ENCODE results near the gene UAP1L1. TPM values are rescaled to one million over a fixed set of nuclear protein-coding genes. Genes with fewer than 3 reads are reported as not detected.
A peak's percentile ranks its signal among the peaks of the same experiment; 100 is the strongest.

The UAP1L1 gene
- total and polyA plus RNA-seq, 2 of the 4 experiments (the other 2 are of a cell fraction) = 2.3 to 9.8 TPM

- H3K14ac ChIP-seq (replicated peaks; ENCODE audit: low read depth, low read length) = no peak overlapping the region
- H3K18ac ChIP-seq (ENCODE audit: low read depth, low read length) = no peak overlapping the region
- H3K4me3 ChIP-seq (ENCODE audit: insufficient read depth, low read depth, low read length) = no peak overlapping the region
- no peak overlapping the region for H3K23ac ChIP-seq (ENCODE audit: low read depth, low read length)
- H2AK9ac ChIP-seq (replicated peaks; ENCODE audit: low read depth, low read length, poor library complexity) = peak overlapping the region; percentile 72
- no peak overlapping the region for H3K27ac ChIP-seq (ENCODE audit: insufficient read depth, low read length)
- TF ChIP-seq RAD21 (IDR thresholded peaks at IDR 0.05; ENCODE audit: low read length) (no peak), FOS (IDR thresholded peaks at IDR 0.05; ENCODE audit: low read depth, low read length) (no peak)
- H3K79me1 ChIP-seq (ENCODE audit: low read depth in 1 of 2, low read length in 2 of 2) = 0 out of 4 replicates have a peak, but pooled peaks cover 0 to 3% of the 10 kb centered on the region in 2 experiments
- H2BK5ac ChIP-seq (ENCODE audit: low read depth, low read length, poor library complexity, severe bottlenecking) = no peak overlapping the region
- H3K9ac ChIP-seq (ENCODE audit: low read depth, low read length) = no peak overlapping the region
- no peak overlapping the region for H4K5ac ChIP-seq (ENCODE audit: low read depth, low read length)
- no peak overlapping the region for H2BK15ac ChIP-seq (ENCODE audit: low read depth, low read length)
- no peak overlapping the region for H3K56ac ChIP-seq (ENCODE audit: extremely low read depth, insufficient read depth, low read length)
- POLR2A ChIA-PET (ENCODE audit: unreplicated experiment) = no interaction called here
- no peak overlapping the region for H2AK5ac ChIP-seq (ENCODE audit: low read depth, low read length)
- H3K36me3 ChIP-seq (ENCODE audit: control insufficient read depth, insufficient read depth, low read length) = peaks cover 48% of the 10 kb centered on the region
- H3K9me3 ChIP-seq (ENCODE audit: control insufficient read depth, insufficient read depth, low read length) = no peaks in the 10 kb centered on the region
- CTCF ChIA-PET = no interaction called here
- no peak overlapping the region for H3K4ac ChIP-seq (ENCODE audit: low read depth, low read length)
- no peak overlapping the region for H4K91ac ChIP-seq (ENCODE audit: insufficient read depth, low read depth, low read length)
- H3K4me1 ChIP-seq (ENCODE audit: control insufficient read depth, insufficient read depth, low read length) = peaks cover 6% of the 10 kb centered on the region
- DNase-seq (no peak), ATAC-seq (ENCODE audit: low read depth) (no peak)
- H3K27me3 ChIP-seq (ENCODE audit: control insufficient read depth, insufficient read depth, low read length) = no peaks in the 10 kb centered on the region
- 91% methylated on average over 10 of the region's 35 CpGs; no CpG with 5 or more reads in 1 of the 2 experiments for WGBS, 2 experiments (ENCODE audit: extremely low coverage in 2 of 2, insufficient read length in 1 of 2)
- H2AFZ ChIP-seq (replicated peaks; ENCODE audit: low read length, poor library complexity) = no peak overlapping the region
- intact Hi-C loops (cut with micrococcal nuclease) = no loop called here
- H3K4me2 ChIP-seq (ENCODE audit: low read depth, low read length) = no peak overlapping the region
- dilution Hi-C loops (cut with HindIII; ENCODE audit: low sequenced_read_pairs, unreplicated experiment) = no loop called here
- H2BK120ac ChIP-seq (ENCODE audit: low read depth, low read length) = no peak overlapping the region
- H4K20me1 ChIP-seq (ENCODE audit: insufficient read depth, low read length) = no peaks in the 10 kb centered on the region
- BruUV-seq (replicated peaks) = no TSS peak
- no peaks in the 10 kb centered on the region for H3K9me1 ChIP-seq (ENCODE audit: insufficient read depth, low read length)
- in situ Hi-C loops (cut with MboI; ENCODE audit: low sequenced_read_pairs) = no loop called here
- H2BK20ac ChIP-seq (ENCODE audit: low read depth, low read length) = no peak overlapping the region
- H4K8ac ChIP-seq (ENCODE audit: low read depth in 2 of 2, low read length in 2 of 2) = no peak overlapping the region
These were observed 34.7 kb downstream of the UAP1L1 start for GRCh38 chr9:137111788-137112563.
